HG03159 (cell line): ENCODE measurements around the gene ODF2.

ENCODE experiments used
- ATAC-seq: cut with Tn5 transposase; IDR thresholded peaks from one replicate; pipeline ENCODE4 v1.9.1; 2021; ENCODE audit warnings: mild to moderate bottlenecking, moderate library complexity; ENCODE audit not compliant: unreplicated experiment

The ODF2 gene

GRCh38 chr9:128523199-128523925 is 67.6 kb downstream of the ODF2 start:
- no peak for ATAC-seq

DNA sequence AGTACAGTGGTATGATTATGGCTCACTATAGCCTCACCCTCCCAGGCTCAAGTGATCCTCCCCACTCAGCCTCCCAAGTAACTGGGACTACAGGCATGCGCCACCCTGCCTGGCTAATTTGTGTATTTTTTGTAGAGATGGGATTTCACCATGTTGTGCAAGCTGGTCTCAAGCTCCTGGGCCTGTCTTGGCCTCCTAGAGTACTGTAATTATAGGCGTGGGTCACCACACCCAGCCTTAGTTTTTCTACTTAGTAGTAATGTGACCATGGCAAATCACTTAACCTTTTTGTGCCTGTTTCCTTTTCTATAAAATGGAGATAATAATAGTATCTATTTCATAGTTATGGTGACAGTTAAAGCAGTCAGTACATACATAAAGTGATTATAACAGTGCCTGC is 70.9 kb downstream of the ODF2 start:
- no peak for ATAC-seq

DNA sequence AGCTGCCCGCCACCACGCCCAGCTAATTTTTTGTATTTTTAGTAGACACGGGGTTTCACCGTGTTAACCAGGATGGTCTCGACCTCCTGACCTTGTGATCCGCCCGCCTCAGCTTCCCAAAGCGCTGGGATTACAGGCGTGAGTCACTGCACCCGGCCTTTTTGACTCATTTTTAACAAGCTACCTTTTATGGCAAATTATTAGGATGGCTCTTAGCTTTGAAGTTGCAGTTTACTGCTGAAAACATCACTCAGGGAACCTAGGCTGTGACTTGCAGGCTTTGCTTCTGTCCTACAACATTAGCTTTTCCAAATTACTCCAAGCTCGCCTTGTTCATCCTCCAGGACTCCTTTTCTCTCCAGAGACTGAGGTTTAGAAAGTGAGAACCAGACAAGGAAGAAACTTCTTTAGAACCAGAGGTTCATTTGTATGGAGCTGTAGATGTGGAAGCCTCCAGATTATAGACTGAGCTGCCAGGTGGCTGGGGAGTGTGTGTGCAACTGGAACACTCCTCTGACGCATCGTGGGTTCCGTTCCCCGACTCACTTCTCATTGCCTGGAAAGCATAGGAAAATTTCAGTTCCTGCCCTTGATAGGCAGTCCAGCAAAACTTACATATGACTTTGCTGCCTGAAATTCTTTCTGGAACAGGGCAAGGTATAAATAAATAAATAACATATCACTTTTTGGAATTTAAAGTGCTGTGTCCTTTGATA is 72.8 kb downstream of the ODF2 start:
- ATAC-seq, result no peak

- ATAC-seq, result no peak
These were observed 73.4 kb downstream of the ODF2 start for GRCh38 chr9:128529191-128529590.

DNA sequence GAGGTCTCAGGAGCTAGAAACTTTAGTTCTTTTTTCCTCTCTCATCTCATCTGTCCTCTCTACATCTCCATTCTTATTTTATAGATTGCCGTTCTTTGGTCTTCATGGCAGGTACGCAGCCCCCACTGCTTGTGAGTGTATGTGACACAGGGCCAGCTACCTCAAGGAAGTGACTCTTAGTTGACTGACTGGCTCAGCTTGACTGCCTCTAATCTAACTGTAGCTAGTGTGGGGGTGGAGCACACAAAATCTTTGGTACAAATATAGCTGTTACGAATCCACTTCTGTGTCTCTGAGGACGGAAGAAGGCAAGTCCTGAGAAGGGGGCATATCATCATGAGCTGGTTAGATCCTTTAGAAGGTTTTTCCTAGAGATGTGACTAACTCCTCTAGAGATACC is 76.8 kb downstream of the ODF2 start:
- ATAC-seq, result no peak

DNA sequence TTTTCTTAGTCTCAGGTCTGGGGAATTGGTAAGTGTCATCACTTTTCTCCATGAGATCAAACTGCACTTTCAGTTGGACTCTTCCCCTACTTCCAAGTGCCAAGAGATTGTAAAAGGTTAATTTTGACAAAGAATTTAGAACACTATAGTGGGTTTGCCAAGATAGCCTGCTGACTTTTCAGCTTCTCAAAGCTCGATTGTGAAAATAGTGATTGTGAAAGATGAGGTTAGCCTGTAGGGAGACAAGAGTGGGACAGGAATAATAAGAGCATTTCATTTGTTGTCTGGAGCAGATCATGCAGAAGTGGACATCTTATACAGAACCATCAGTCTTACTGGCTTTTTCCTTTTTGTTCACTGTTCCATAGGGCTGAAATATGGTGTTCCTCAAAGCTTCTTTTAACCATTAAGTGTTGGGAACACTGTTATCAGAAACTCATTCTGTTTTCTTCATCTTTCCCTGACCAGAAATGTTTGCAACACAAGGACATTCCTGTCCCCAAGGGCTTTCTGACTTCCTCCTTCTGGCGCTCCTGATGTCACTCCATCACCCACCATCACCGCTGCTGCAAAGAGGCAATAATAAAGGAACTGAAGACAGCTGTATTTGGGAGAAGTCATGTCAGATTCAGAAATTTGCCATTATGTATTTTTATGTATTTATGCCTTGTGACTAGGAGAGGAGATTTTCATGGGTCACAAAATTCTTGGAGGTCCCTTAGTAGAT is 85.0 kb downstream of the ODF2 start:
- ATAC-seq, result no peak

- no peak for ATAC-seq
These were observed 90.7 kb downstream of the ODF2 start for GRCh38 chr9:128546504-128546903.

DNA sequence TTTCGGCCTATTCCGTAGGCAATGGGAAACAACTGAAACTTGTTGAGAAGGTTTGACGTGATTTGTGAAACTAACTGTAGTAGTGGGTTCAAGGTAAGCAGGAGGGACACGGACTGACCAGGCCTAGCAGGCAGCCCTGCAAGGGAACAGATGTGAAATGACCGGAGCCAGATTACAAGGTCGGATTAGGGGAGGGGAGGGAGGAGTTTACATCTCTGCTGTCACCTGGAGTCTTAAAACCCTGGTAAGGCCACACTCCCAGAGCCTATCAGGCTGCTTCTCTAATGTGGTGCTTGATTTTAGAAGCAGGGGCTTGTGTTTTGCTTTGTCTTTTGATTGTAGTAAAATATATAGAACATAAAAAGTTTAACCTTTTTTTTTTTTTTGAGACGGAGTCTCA is 93.1 kb downstream of the ODF2 start:
- ATAC-seq, result no peak

DNA sequence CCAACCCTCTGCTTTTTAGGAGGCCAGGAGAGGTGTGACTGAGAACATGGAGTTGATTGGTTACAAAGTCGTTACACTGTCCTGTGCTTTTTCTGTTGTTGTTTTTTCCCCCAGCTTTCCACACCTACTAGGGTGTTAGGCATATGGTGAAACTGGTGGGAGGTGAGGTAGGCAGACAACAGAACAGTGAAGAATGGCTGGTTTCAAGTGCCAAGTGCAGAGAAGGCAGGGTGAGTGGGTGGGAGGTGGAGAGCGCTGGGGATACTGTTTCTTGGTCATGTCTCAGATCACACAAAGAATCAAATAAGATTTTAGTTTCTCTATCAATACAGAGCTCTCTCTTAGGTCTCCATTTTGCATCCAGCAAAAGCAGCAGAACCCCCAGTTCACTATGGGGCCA is 94.4 kb downstream of the ODF2 start:
- no peak for ATAC-seq
